Tibial artery (tissue), 4 donors: ENCODE results near the gene OR51G2.

ENCODE experiments used
- DNase-seq, 2 donors: peaks; one replicate each; pipeline ENCODE4 v3.0.0-alpha.2; 2019
- H3K27ac ChIP-seq, 2 donors: fragments of 200-600 bp; sonication (generic) in 1 of 2; 1 replicate in 1 of 2; 2 replicates in 1 of 2; pipeline ENCODE4 v1.5.1; 2018 to 2019; ENCODE audit warnings: mild to moderate bottlenecking in 1 of 2
- H3K27me3 ChIP-seq, 2 donors: fragments of 200-600 bp; sonication (generic) in 1 of 2; one replicate each; pipeline versions ENCODE4 v1.5.1 to v1.6.0; 2016 to 2019
- H3K36me3 ChIP-seq, 3 donors: fragments of 200-600 bp; sonication (generic) in 2 of 3; one replicate each; pipeline ENCODE4 v1.5.1; 2016 to 2019; ENCODE audit warnings: mild to moderate bottlenecking in 2 of 3
- H3K4me1 ChIP-seq, 4 donors: fragments of 200-600 bp; sonication (generic) in 2 of 4; 1 replicate in 3 of 4; 2 replicates in 1 of 4; pipeline ENCODE4 v1.5.1; 2016 to 2019
- H3K4me3 ChIP-seq, 2 donors: fragments of 200-600 bp; sonication (generic) in 1 of 2; 1 replicate in 1 of 2; 2 replicates in 1 of 2; pipeline ENCODE4 v1.5.1; 2018 to 2019; ENCODE audit warnings: mild to moderate bottlenecking in 2 of 2
- H3K9me3 ChIP-seq, 3 donors: fragments of 200-600 bp; sonication (generic) in 1 of 3; one replicate each; pipeline ENCODE4 v1.5.1; 2016 to 2019
- intact Hi-C: fragments of 100-400 bp; cut with DNase I; formaldehyde crosslinking; loops from one replicate; pipeline ENCODE4 v1.15.0; 2023; ENCODE audit warnings: low total_unique reads
- TF ChIP-seq, protein P1 (sequence below), 2 experiments: fragments of 200-600 bp in 1 of 2; fragments of 450-650 bp in 1 of 2; IDR thresholded peaks; one replicate each; pipeline ENCODE4 v1.5.1; 2017 to 2019; ENCODE audit warnings: antibody characterized with exemption in 2 of 2, mild to moderate bottlenecking in 1 of 2, moderate library complexity in 1 of 2

Gene OR51G2

GRCh38 chr11:4916581-4916980 is 2.6 kb downstream of the OR51G2 start:
- H3K27ac ChIP-seq = no peak overlapping the region
- TF ChIP-seq, protein P1, sequence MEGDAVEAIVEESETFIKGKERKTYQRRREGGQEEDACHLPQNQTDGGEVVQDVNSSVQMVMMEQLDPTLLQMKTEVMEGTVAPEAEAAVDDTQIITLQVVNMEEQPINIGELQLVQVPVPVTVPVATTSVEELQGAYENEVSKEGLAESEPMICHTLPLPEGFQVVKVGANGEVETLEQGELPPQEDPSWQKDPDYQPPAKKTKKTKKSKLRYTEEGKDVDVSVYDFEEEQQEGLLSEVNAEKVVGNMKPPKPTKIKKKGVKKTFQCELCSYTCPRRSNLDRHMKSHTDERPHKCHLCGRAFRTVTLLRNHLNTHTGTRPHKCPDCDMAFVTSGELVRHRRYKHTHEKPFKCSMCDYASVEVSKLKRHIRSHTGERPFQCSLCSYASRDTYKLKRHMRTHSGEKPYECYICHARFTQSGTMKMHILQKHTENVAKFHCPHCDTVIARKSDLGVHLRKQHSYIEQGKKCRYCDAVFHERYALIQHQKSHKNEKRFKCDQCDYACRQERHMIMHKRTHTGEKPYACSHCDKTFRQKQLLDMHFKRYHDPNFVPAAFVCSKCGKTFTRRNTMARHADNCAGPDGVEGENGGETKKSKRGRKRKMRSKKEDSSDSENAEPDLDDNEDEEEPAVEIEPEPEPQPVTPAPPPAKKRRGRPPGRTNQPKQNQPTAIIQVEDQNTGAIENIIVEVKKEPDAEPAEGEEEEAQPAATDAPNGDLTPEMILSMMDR (IDR thresholded peaks at IDR 0.05) = no peak
- H3K4me3 ChIP-seq = no peak overlapping the region
- DNase-seq = no peak
- no peaks in the 10 kb centered on the region for H3K4me1 ChIP-seq
- H3K36me3 ChIP-seq = no peaks in the 10 kb centered on the region
- no peaks in the 10 kb centered on the region for H3K27me3 ChIP-seq
- intact Hi-C loops = no loop called here
- H3K9me3 ChIP-seq = no peaks in the 10 kb centered on the region

DNA sequence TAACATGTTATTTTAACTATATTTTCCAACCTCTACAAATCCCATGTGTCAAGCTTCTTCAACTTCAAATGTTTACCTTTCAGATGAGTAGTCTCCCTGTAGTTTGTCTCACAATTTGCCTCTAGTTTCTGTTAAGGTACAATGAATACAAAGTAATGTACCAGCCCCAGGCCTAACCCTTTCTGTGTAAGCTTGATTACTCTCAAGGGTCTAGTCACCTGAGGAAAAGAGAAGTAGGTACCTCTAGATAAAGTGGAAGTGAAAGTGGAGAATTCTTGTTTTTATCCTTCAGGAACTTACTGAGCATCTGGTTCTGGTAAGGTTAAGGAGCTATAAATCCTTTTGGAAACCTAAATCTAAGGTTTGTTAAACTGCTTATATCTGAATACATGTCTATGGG is 15.7 kb downstream of the OR51G2 start, which contains the start of gene OR51A7:
Gene OR51A7 (plus strand): TSS at position 300 of the 400 bp plus-strand sequence. CDS start 3,587 bp downstream, outside the sequence.
- Histone ChIP-seq H3K27me3 (no peaks in the 10 kb centered on the region), H3K4me3 (no peak within 1 kb of the TSS), H3K9me3 (no peaks in the 10 kb centered on the region), H3K27ac (no peak within 1 kb of the TSS), H3K4me1 (no peaks in the 10 kb centered on the region), H3K36me3 (no peaks in the 10 kb centered on the region)
- intact Hi-C loops = no loop called here
- DNase-seq = no peak
- TF ChIP-seq, protein P1 (IDR thresholded peaks at IDR 0.05) = no peak

DNA sequence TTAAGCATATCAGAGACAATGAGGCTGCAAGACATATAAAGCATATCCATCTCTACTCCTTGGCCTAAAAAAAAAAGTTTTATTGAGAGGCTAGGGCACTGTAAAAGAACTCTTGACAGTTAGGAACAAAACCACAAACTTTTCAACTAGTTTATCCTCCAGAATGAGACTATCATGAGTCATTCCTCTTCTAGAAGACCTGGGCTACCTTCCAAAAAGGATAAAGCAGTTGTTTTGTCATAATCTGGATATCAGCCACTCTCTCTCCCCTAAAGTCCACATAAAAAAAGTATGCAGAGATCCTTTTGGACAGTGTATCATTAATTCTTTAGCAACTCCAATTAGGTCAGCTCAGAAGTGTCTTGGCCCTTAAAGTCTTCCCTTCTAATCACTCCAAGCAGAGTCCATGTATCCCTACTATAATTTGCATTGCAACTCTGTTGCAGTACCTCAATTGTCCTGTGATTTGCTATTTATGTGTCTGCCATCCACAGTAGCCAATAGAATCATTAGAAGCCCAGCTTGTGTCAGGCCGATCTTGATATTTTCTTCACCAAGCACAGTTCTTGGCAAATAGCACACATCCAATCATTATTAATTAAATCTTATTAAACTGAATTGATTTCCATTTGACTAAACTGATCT is 27.0 kb downstream of the OR51G2 start:
- no peak overlapping the region for H3K27ac ChIP-seq
- no peaks in the 10 kb centered on the region for H3K9me3 ChIP-seq
- intact Hi-C loops = no loop called here
- DNase-seq = no peak
- no peak overlapping the region for H3K4me3 ChIP-seq
- TF ChIP-seq, protein P1 (IDR thresholded peaks at IDR 0.05) = no peak
- H3K36me3 ChIP-seq = no peaks in the 10 kb centered on the region
- H3K4me1 ChIP-seq = no peaks in the 10 kb centered on the region
- no peaks in the 10 kb centered on the region for H3K27me3 ChIP-seq

DNA sequence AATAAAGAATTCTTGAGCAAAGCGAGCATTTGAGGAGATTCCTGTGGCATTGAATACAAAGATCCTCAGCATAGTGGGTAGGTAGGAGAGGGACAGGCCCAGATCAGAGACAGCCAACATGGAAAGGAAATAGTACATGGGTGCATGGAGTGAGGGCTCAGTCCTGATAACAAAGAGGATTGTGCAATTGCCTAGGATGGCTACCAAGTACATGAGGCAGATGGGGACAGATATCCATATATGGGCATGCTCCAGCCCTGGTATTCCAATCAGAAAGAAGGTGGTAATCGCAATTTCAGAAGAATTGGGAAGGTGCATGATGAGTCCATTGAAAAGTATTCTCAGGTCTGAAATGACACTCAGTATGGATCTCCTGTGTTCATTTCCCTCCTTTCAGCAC is 28.9 kb downstream of the OR51G2 start:
- no peaks in the 10 kb centered on the region for H3K4me1 ChIP-seq
- intact Hi-C loops = no loop called here
- H3K4me3 ChIP-seq = no peak overlapping the region
- no peaks in the 10 kb centered on the region for H3K27me3 ChIP-seq
- no peaks in the 10 kb centered on the region for H3K36me3 ChIP-seq
- no peak overlapping the region for H3K27ac ChIP-seq
- no peak for DNase-seq
- H3K9me3 ChIP-seq = no peaks in the 10 kb centered on the region
- TF ChIP-seq, protein P1 (IDR thresholded peaks at IDR 0.05) = no peak

DNA sequence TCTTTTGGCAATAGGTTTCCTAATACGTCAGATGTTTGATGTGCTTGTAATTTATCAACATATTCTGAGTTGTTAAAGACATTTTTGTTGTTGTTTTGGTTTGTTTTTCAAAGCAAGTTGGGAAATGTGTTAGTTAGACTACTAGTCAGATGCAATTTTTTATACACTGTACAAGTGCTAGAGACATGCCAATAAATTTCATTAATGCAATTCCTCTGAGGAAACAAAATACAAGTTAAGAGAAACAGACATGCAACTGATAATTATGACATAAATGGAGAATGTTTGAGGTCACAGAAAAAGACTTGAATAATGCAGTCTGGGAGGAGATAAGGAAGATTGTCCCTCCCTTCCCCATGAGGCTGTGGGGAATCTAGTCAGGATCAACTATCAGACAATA is 31.6 kb downstream of the OR51G2 start:
- intact Hi-C loops = no loop called here
- TF ChIP-seq, protein P1 (IDR thresholded peaks at IDR 0.05) = no peak
- H3K4me3 ChIP-seq = no peak overlapping the region
- no peaks in the 10 kb centered on the region for H3K4me1 ChIP-seq
- no peaks in the 10 kb centered on the region for H3K36me3 ChIP-seq
- no peak overlapping the region for H3K27ac ChIP-seq
- DNase-seq = no peak
- no peaks in the 10 kb centered on the region for H3K9me3 ChIP-seq
- H3K27me3 ChIP-seq = no peaks in the 10 kb centered on the region

DNA sequence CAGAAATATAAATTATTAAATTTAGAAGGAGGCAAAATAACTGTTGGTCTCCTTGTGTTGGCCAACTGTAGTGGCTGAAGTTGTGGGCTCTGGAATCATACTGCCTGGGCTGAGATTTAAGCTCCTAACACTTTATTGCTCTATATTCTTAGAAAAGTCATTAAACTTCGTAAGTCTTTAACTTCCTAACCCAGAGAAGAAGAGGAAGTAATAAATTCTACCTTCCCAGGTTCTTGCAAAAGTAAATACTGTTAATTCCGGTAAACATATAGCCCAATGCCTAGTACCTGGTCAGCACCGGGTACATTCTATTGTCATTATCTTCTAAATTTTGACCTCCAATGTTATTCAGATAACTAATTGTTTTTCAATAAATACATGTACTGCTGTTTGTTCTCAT is 33.0 kb downstream of the OR51G2 start:
- no peaks in the 10 kb centered on the region for H3K27me3 ChIP-seq
- no peaks in the 10 kb centered on the region for H3K9me3 ChIP-seq
- TF ChIP-seq, protein P1 (IDR thresholded peaks at IDR 0.05) = no peak
- no peak overlapping the region for H3K4me3 ChIP-seq
- no peaks in the 10 kb centered on the region for H3K4me1 ChIP-seq
- no peak for DNase-seq
- intact Hi-C loops = no loop called here
- no peaks in the 10 kb centered on the region for H3K36me3 ChIP-seq
- no peak overlapping the region for H3K27ac ChIP-seq
